ENCODE measurements around the gene ALKBH6. TPM values are rescaled to one million over a fixed set of nuclear protein-coding genes. Genes with fewer than 3 reads are reported as not detected.
"Not testable (repeated sequence)": the region's sequence is repeated elsewhere in the genome, so short reads cannot be mapped to it uniquely, and the experiment has no call there.

ALKBH6 gene
- total RNA-seq, 1 donor from 2014 or later: 23.7 TPM

DNA sequence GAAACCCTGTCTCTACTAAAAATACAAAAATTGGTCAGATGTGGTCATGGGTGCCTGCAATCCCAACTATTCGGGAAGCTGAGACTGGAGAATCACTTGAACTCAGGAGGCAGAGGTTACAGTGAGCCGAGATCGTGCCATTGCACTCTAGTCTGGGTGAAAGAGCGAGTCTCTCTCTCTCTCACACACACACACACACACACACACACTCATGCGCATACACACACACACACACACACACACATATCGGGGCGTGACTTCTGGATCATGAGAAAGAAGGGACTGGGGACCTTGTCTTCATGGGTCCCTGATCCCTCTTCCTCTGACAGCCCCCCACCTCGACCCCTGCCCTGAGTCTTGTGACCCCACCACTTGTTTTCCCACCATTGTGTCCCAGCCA is 30.8 kb downstream of the ALKBH6 start:
- Mint-ChIP-seq H3K4me3 (no peak overlapping the region), H3K4me1 (peaks cover 7% of the 10 kb centered on the region), H3K36me3 (ENCODE audit: low read depth) (no peaks in the 10 kb centered on the region), H3K9me3 (no peaks in the 10 kb centered on the region), H3K27ac (ENCODE audit: unreplicated experiment) (no peak overlapping the region), H3K27me3 (ENCODE audit: low read depth) (peaks cover 89% of the 10 kb centered on the region)
- no peak for DNase-seq (ENCODE audit: low read depth, low spot score)
- TF ChIP-seq, protein P1, sequence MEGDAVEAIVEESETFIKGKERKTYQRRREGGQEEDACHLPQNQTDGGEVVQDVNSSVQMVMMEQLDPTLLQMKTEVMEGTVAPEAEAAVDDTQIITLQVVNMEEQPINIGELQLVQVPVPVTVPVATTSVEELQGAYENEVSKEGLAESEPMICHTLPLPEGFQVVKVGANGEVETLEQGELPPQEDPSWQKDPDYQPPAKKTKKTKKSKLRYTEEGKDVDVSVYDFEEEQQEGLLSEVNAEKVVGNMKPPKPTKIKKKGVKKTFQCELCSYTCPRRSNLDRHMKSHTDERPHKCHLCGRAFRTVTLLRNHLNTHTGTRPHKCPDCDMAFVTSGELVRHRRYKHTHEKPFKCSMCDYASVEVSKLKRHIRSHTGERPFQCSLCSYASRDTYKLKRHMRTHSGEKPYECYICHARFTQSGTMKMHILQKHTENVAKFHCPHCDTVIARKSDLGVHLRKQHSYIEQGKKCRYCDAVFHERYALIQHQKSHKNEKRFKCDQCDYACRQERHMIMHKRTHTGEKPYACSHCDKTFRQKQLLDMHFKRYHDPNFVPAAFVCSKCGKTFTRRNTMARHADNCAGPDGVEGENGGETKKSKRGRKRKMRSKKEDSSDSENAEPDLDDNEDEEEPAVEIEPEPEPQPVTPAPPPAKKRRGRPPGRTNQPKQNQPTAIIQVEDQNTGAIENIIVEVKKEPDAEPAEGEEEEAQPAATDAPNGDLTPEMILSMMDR (conservative IDR thresholded peaks at IDR 0.05): no peak

DNA sequence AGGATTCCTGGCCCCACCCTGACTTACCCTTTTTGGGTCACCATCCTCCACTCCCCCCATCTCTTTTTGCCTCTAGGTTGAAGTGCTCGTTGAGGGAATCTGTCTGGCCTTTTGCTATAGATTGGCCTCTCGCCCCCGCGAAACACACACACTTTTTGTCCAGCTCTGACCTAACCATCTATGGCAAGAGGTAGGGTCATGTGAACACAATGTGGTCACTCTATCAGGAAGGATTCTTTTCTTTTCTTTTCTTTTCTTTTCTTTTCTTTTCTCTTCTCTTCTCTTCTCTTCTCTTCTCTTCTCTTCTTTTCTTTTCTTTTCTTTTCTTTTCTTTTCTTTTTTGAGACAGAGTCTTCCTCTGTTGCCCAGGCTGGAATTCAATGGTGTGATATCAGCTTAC is 33.0 kb downstream of the ALKBH6 start:
- H3K27me3 Mint-ChIP-seq (ENCODE audit: low read depth): peaks cover 80% of the 10 kb centered on the region
- DNase-seq (ENCODE audit: low read depth, low spot score); H3K27ac Mint-ChIP-seq (ENCODE audit: unreplicated experiment); H3K36me3 Mint-ChIP-seq (ENCODE audit: low read depth); H3K4me3 Mint-ChIP-seq; H3K4me1 Mint-ChIP-seq; H3K9me3 Mint-ChIP-seq: not testable (repeated sequence)

DNA sequence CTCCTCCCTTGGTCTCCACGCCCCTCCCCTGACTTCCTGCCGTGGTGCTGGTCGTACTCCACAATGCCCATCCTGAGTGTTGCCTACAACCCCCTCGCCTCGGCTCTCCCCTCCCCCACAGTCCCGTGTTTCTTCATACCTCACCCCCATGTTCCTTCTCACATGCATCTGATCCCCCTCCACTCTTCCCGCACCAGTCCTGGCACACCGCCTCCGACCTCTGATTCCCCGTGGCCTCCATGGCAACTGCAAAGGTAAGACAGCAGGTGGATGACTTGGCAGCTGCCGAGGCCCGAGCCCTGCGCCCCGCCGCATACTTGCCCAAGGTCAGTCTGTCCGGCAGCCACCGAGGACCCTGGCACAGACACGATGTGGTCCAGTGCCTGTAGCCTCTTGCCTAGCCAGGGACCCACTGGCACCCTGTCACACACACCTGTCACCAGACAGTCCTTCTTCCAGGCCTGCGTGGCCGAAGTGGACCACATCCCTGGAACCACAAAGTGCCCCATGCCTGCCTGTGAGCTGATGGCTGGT is 35.1 kb downstream of the ALKBH6 start:
- no peak overlapping the region for H3K4me3 Mint-ChIP-seq
- no peaks in the 10 kb centered on the region for H3K9me3 Mint-ChIP-seq
- no peak overlapping the region for H3K27ac Mint-ChIP-seq (ENCODE audit: unreplicated experiment)
- TF ChIP-seq, protein P1 (conservative IDR thresholded peaks at IDR 0.05): no peak
- H3K27me3 Mint-ChIP-seq (ENCODE audit: low read depth): peaks cover 78% of the 10 kb centered on the region
- H3K4me1 Mint-ChIP-seq: no peaks in the 10 kb centered on the region
- no peaks in the 10 kb centered on the region for H3K36me3 Mint-ChIP-seq (ENCODE audit: low read depth)
- no peak for DNase-seq (ENCODE audit: low read depth, low spot score)

DNA sequence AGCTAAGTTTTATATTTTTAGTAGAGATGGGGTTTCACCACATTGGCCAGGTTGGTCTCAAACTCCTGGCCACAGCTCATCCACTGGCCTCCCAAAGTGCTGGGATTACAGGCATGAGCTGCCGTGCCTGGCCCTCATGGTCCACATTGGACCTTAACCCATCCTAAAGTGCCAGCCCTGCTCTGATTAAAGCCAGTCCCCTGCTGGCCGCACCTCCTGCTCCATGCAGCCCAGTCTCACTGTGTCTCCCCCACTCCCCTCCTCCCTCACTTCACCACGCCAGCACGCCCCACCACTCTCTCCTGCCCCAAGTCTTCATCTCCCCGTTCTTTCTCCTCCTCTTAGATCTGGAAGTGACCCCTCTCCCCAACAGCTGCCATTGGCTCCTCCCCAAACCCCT is 35.7 kb downstream of the ALKBH6 start:
- Mint-ChIP-seq H3K4me3 (no peak overlapping the region), H3K4me1 (no peaks in the 10 kb centered on the region)

DNA sequence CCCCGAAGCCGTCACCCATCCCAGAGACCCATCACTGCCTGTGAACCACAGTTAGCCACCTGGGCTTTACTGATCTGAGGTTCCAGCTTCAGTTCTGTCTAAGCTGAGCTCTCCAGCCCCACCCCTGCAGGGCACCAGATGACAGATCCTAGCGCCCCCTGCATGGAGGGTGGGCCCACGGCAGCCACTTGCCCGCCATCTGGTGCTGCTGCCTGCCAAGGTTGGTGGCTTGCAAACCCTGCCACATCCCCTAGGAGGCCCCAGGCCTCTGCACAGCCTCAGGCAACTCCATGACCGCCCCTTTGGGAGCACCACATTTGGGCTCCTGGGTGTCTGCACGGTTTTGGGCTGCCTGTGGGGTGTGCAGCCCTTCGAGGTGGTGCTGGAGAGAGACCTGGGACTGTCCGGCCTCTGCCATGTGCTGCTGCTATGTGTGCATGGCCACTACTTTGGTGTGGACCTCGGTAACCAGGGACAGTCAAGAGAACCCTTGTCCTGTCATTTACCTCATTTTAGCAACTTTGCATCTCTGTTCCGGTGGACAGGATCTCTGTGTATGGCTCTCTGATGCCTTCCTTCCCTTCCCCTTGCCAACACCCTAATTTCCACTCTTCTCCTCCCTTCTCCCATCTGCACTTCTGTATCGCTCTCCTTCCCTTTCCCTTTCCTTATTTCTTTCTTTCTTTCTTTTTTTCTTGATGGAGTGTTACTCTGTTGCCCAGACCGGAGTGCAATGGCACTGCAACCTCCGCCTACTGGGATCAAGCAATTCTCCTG is 36.4 kb downstream of the ALKBH6 start:
- DNase-seq (ENCODE audit: low read depth, low spot score): no peak
- no peaks in the 10 kb centered on the region for H3K36me3 Mint-ChIP-seq (ENCODE audit: low read depth)
- no peak overlapping the region for H3K4me3 Mint-ChIP-seq
- no peaks in the 10 kb centered on the region for H3K9me3 Mint-ChIP-seq
- H3K4me1 Mint-ChIP-seq: no peaks in the 10 kb centered on the region
- peaks cover 67% of the 10 kb centered on the region for H3K27me3 Mint-ChIP-seq (ENCODE audit: low read depth)
- H3K27ac Mint-ChIP-seq (ENCODE audit: unreplicated experiment): no peak overlapping the region
- TF ChIP-seq, protein P1 (conservative IDR thresholded peaks at IDR 0.05): peak; percentile 22

More for the DNA sequence above, 35.7 kb downstream of the ALKBH6 start:
- TF ChIP-seq, protein P1 (conservative IDR thresholded peaks at IDR 0.05): no peak
- Mint-ChIP-seq H3K27ac (ENCODE audit: unreplicated experiment) (no peak overlapping the region), H3K9me3 (no peaks in the 10 kb centered on the region), H3K36me3 (ENCODE audit: low read depth) (no peaks in the 10 kb centered on the region), H3K27me3 (ENCODE audit: low read depth) (peaks cover 72% of the 10 kb centered on the region)
- DNase-seq (ENCODE audit: low read depth, low spot score): no peak

DNA sequence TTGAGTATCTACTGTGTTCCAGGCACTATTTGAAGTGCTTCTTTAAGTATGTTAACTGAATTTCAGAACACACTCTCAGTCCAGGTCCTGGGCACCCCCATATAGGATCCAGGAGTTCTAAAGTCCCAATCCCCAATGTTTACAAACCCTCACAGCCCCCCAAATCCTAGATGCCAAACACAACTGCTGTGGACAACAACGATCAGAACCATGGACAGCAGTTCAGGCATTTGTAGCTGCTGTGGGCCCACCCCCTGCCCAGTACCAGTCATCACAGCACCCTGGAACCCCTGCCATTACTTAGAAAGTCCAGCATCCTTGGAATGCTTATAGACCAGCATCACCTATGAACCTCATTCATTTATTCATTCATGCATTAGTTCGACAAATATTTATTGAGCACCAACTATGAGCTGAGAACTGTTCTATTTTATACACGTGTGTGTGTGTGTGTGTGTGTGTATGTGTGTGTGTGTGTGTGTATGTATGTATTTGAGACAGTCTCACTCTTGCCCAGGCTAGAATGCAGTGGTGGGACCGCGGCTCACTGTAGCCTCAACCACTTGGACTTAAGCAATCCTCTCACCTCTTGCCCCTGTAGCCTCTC is 38.3 kb downstream of the ALKBH6 start:
- H3K4me1 Mint-ChIP-seq: no peaks in the 10 kb centered on the region
- TF ChIP-seq, protein P1 (conservative IDR thresholded peaks at IDR 0.05): no peak
- no peak for DNase-seq (ENCODE audit: low read depth, low spot score)
- H3K27ac Mint-ChIP-seq (ENCODE audit: unreplicated experiment): no peak overlapping the region
- peaks cover 59% of the 10 kb centered on the region for H3K27me3 Mint-ChIP-seq (ENCODE audit: low read depth)
- H3K9me3 Mint-ChIP-seq: no peaks in the 10 kb centered on the region
- no peaks in the 10 kb centered on the region for H3K36me3 Mint-ChIP-seq (ENCODE audit: low read depth)
- H3K4me3 Mint-ChIP-seq: no peak overlapping the region
